ENCODE data around the gene GLP2R.

GLP2R gene

DNA sequence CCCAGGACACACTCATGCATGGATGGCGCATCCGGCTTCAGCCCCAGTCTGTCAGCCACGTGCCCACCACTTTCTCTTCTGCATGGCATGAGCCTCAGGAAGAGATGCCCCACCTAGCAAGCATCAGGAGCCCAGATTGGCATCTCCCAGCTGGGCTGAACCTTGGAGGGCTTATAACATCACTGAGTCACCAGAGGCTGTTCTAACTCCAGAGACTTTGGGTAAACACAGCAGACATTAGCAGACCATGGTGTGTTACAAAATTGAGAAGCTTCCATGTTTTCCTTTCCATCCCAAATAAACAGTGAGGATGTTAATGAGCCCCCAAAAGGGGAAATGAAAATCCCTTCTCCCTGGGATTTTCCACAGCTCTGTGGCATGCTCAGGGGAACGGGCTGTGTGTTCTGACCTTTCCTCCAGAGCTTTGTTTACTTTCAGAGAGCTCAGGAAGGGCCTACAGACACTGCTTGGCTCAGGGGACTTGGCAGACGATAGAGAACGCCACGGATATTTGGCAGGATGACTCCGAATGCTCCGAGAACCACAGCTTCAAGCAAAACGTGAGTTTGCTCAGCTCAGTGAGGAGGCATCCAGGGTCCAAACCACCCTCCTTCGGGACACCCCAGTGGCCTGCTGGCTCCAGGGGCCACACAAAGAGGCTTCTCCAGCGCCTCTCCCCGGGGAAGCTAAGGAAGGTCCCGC lies 16.5 kb downstream of the GLP2R start:
- H3K79me1 ChIP-seq (ENCODE audit: low read depth, low read length) = no peaks in the 10 kb centered on the region
- H3K4me1 ChIP-seq (ENCODE audit: control insufficient read depth in 2 of 2, insufficient read depth in 1 of 2, low read depth in 1 of 2, low read length in 2 of 2) = no peaks in the 10 kb centered on the region
- H3K36me3 ChIP-seq (replicated peaks in 1 of 2; ENCODE audit: control insufficient read depth in 2 of 2, insufficient read depth in 2 of 2, low read length in 2 of 2) = no peaks in the 10 kb centered on the region
- H4K8ac ChIP-seq (ENCODE audit: low read depth, low read length) = no peak overlapping the region
- H3K27ac ChIP-seq (replicated peaks; ENCODE audit: low read length) = no peak overlapping the region
- no peak overlapping the region for H2BK12ac ChIP-seq (ENCODE audit: low read length)
- H3K4ac ChIP-seq (ENCODE audit: low read length) = no peak overlapping the region
- H3K4me3 ChIP-seq (ENCODE audit: low read length in 2 of 2) = no peak overlapping the region
- no peak overlapping the region for H2BK120ac ChIP-seq (ENCODE audit: low read depth, low read length)
- peak overlapping the region; percentile 12 for H3K18ac ChIP-seq (ENCODE audit: low read length)
- no peak overlapping the region for H3K23ac ChIP-seq (ENCODE audit: low read depth, low read length, poor library complexity)
- no peak overlapping the region for H2AK5ac ChIP-seq (ENCODE audit: low read depth, low read length)
- H3K14ac ChIP-seq (ENCODE audit: low read length) = no peak overlapping the region
- H3K4me2 ChIP-seq (ENCODE audit: insufficient read depth, low read length, poor library complexity, severe bottlenecking) = no peak overlapping the region
- no CpG with 5 or more reads among the region's 14 CpGs for WGBS, 2 donors (ENCODE audit: extremely low coverage in 2 of 2, insufficient read length in 2 of 2, insufficient replicate concordance in 1 of 2)
- no peak overlapping the region for H3K9ac ChIP-seq (ENCODE audit: low read depth, low read length, poor library complexity)
- no peak overlapping the region for H2BK15ac ChIP-seq (ENCODE audit: low read length)
- no peaks in the 10 kb centered on the region for H3K27me3 ChIP-seq (ENCODE audit: control insufficient read depth in 3 of 3, insufficient read depth in 3 of 3, low read depth in 1 of 3, low read length in 3 of 3)
- no peak overlapping the region for H2AFZ ChIP-seq (ENCODE audit: low read length)
- H2BK5ac ChIP-seq (ENCODE audit: low read length) = no peak overlapping the region
- no peak for DNase-seq (ENCODE audit: low spot score)
- no peaks in the 10 kb centered on the region for H3K9me3 ChIP-seq (replicated peaks in 1 of 2; ENCODE audit: control insufficient read depth in 2 of 2, insufficient read depth in 1 of 2, low read depth in 1 of 2, low read length in 2 of 2)
- H4K91ac ChIP-seq (ENCODE audit: low read depth, low read length, poor library complexity) = no peak overlapping the region

- Histone ChIP-seq H2BK12ac (ENCODE audit: low read length) (no peak overlapping the region), H3K4me2 (ENCODE audit: insufficient read depth, low read length, poor library complexity, severe bottlenecking) (no peak overlapping the region), H2BK5ac (ENCODE audit: low read length) (no peak overlapping the region), H2BK120ac (ENCODE audit: low read depth, low read length) (no peak overlapping the region), H2AFZ (ENCODE audit: low read length) (no peak overlapping the region), H4K8ac (ENCODE audit: low read depth, low read length) (no peak overlapping the region), H3K4me3 (ENCODE audit: low read length in 2 of 2) (no peak overlapping the region), H2AK5ac (ENCODE audit: low read depth, low read length) (no peak overlapping the region), H3K9ac (ENCODE audit: low read depth, low read length, poor library complexity) (no peak overlapping the region), H3K4ac (ENCODE audit: low read length) (no peak overlapping the region), H3K27ac (replicated peaks; ENCODE audit: low read length) (no peak overlapping the region), H2BK15ac (ENCODE audit: low read length) (no peak overlapping the region), H3K79me1 (ENCODE audit: low read depth, low read length) (no peaks in the 10 kb centered on the region), H3K23ac (ENCODE audit: low read depth, low read length, poor library complexity) (no peak overlapping the region), H3K27me3 (ENCODE audit: control insufficient read depth in 3 of 3, insufficient read depth in 3 of 3, low read depth in 1 of 3, low read length in 3 of 3) (no peaks in the 10 kb centered on the region), H3K18ac (ENCODE audit: low read length) (no peak overlapping the region), H3K36me3 (replicated peaks in 1 of 2; ENCODE audit: control insufficient read depth in 2 of 2, insufficient read depth in 2 of 2, low read length in 2 of 2) (no peaks in the 10 kb centered on the region), H4K91ac (ENCODE audit: low read depth, low read length, poor library complexity) (no peak overlapping the region), H3K4me1 (ENCODE audit: control insufficient read depth in 2 of 2, insufficient read depth in 1 of 2, low read depth in 1 of 2, low read length in 2 of 2) (no peaks in the 10 kb centered on the region), H3K14ac (ENCODE audit: low read length) (peak overlapping the region; percentile 11), H3K9me3 (replicated peaks in 1 of 2; ENCODE audit: control insufficient read depth in 2 of 2, insufficient read depth in 1 of 2, low read depth in 1 of 2, low read length in 2 of 2) (no peaks in the 10 kb centered on the region)
- WGBS, 2 donors (ENCODE audit: extremely low coverage in 2 of 2, insufficient read length in 2 of 2, insufficient replicate concordance in 1 of 2) = no CpG with 5 or more reads among the region's 14 CpGs
- no peak for DNase-seq (ENCODE audit: low spot score)
Observed at GRCh38 chr17:9843152-9844010, 17.7 kb downstream of the GLP2R start.

DNA sequence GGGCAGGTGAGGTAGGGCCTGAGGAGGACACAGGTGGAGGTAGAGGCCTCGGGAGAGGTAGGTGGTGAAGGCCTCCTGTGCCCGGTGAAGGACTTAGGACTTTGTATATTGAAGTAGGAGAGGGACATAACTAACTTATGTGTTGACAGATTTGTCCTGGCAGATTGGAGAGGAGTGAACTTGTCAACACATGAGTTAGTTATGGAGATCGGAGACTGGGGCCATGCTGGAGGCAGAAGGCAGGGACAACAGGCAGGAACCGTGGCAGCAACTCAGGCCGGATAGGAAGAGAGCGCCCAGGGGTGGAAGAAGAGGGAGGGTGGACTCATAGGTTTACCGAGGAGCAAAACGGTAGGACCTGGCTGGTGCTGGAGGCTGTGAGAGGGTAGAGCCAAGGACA lies 18.4 kb downstream of the GLP2R start:
- no peak overlapping the region for H3K23ac ChIP-seq (ENCODE audit: low read depth, low read length, poor library complexity)
- DNase-seq (ENCODE audit: low spot score) = no peak
- no peaks in the 10 kb centered on the region for H3K79me1 ChIP-seq (ENCODE audit: low read depth, low read length)
- no CpG with 5 or more reads among the region's 8 CpGs for WGBS, 2 donors (ENCODE audit: extremely low coverage in 2 of 2, insufficient read length in 2 of 2, insufficient replicate concordance in 1 of 2)
- no peak overlapping the region for H3K4me2 ChIP-seq (ENCODE audit: insufficient read depth, low read length, poor library complexity, severe bottlenecking)
- no peaks in the 10 kb centered on the region for H3K36me3 ChIP-seq (replicated peaks in 1 of 2; ENCODE audit: control insufficient read depth in 2 of 2, insufficient read depth in 2 of 2, low read length in 2 of 2)
- no peaks in the 10 kb centered on the region for H3K27me3 ChIP-seq (ENCODE audit: control insufficient read depth in 3 of 3, insufficient read depth in 3 of 3, low read depth in 1 of 3, low read length in 3 of 3)
- H3K14ac ChIP-seq (ENCODE audit: low read length) = peak overlapping the region; percentile 65
- H3K4ac ChIP-seq (ENCODE audit: low read length) = no peak overlapping the region
- no peak overlapping the region for H4K91ac ChIP-seq (ENCODE audit: low read depth, low read length, poor library complexity)
- H3K4me1 ChIP-seq (ENCODE audit: control insufficient read depth in 2 of 2, insufficient read depth in 1 of 2, low read depth in 1 of 2, low read length in 2 of 2) = no peaks in the 10 kb centered on the region
- no peak overlapping the region for H2AFZ ChIP-seq (ENCODE audit: low read length)
- no peak overlapping the region for H4K8ac ChIP-seq (ENCODE audit: low read depth, low read length)
- no peak overlapping the region for H3K9ac ChIP-seq (ENCODE audit: low read depth, low read length, poor library complexity)
- no peak overlapping the region for H2BK120ac ChIP-seq (ENCODE audit: low read depth, low read length)
- no peak overlapping the region for H3K4me3 ChIP-seq (ENCODE audit: low read length in 2 of 2)
- no peak overlapping the region for H2AK5ac ChIP-seq (ENCODE audit: low read depth, low read length)
- no peaks in the 10 kb centered on the region for H3K9me3 ChIP-seq (replicated peaks in 1 of 2; ENCODE audit: control insufficient read depth in 2 of 2, insufficient read depth in 1 of 2, low read depth in 1 of 2, low read length in 2 of 2)
- H3K18ac ChIP-seq (ENCODE audit: low read length) = peak overlapping the region; percentile 44
- H2BK12ac ChIP-seq (ENCODE audit: low read length) = no peak overlapping the region
- H2BK5ac ChIP-seq (ENCODE audit: low read length) = no peak overlapping the region
- no peak overlapping the region for H3K27ac ChIP-seq (replicated peaks; ENCODE audit: low read length)
- H2BK15ac ChIP-seq (ENCODE audit: low read length) = no peak overlapping the region

GRCh38 chr17:9845306-9845705 lies 19.6 kb downstream of the GLP2R start:
- Histone ChIP-seq H3K9me3 (replicated peaks in 1 of 2; ENCODE audit: control insufficient read depth in 2 of 2, insufficient read depth in 1 of 2, low read depth in 1 of 2, low read length in 2 of 2) (no peaks in the 10 kb centered on the region), H3K4ac (ENCODE audit: low read length) (no peak overlapping the region), H2BK15ac (ENCODE audit: low read length) (no peak overlapping the region), H3K14ac (ENCODE audit: low read length) (no peak overlapping the region), H4K91ac (ENCODE audit: low read depth, low read length, poor library complexity) (no peak overlapping the region), H3K27ac (replicated peaks; ENCODE audit: low read length) (no peak overlapping the region), H3K36me3 (replicated peaks in 1 of 2; ENCODE audit: control insufficient read depth in 2 of 2, insufficient read depth in 2 of 2, low read length in 2 of 2) (no peaks in the 10 kb centered on the region), H4K8ac (ENCODE audit: low read depth, low read length) (no peak overlapping the region), H3K9ac (ENCODE audit: low read depth, low read length, poor library complexity) (no peak overlapping the region), H2AK5ac (ENCODE audit: low read depth, low read length) (no peak overlapping the region), H3K4me3 (ENCODE audit: low read length in 2 of 2) (no peak overlapping the region), H3K4me2 (ENCODE audit: insufficient read depth, low read length, poor library complexity, severe bottlenecking) (no peak overlapping the region), H3K4me1 (ENCODE audit: control insufficient read depth in 2 of 2, insufficient read depth in 1 of 2, low read depth in 1 of 2, low read length in 2 of 2) (no peaks in the 10 kb centered on the region), H3K79me1 (ENCODE audit: low read depth, low read length) (no peaks in the 10 kb centered on the region), H2AFZ (ENCODE audit: low read length) (no peak overlapping the region), H2BK5ac (ENCODE audit: low read length) (no peak overlapping the region), H2BK120ac (ENCODE audit: low read depth, low read length) (no peak overlapping the region), H3K27me3 (ENCODE audit: control insufficient read depth in 3 of 3, insufficient read depth in 3 of 3, low read depth in 1 of 3, low read length in 3 of 3) (no peaks in the 10 kb centered on the region), H3K23ac (ENCODE audit: low read depth, low read length, poor library complexity) (no peak overlapping the region), H3K18ac (ENCODE audit: low read length) (no peak overlapping the region), H2BK12ac (ENCODE audit: low read length) (no peak overlapping the region)
- DNase-seq (ENCODE audit: low spot score) = no peak
- WGBS, 2 donors (ENCODE audit: extremely low coverage in 2 of 2, insufficient read length in 2 of 2, insufficient replicate concordance in 1 of 2) = no CpG with 5 or more reads among the region's 4 CpGs
